ENCODE data around the gene METTL8. TPM values are rescaled to one million over a fixed set of nuclear protein-coding genes. Genes with fewer than 3 reads are reported as not detected.
"Not testable (repeated sequence)": the region's sequence is repeated elsewhere in the genome, so short reads cannot be mapped to it uniquely, and the experiment has no call there.

Gene METTL8
- total RNA-seq, 4 donors from 2014 or later, result 22.1 to 43.3 (median 31.5) TPM

GRCh38 chr2:171420728-171421563 lies 12.8 kb downstream of the METTL8 start:
- no peaks in the 10 kb centered on the region for H3K27me3 ChIP-seq
- H3K9me3 ChIP-seq, result peaks cover 0 to 4% (median 0%) of the 10 kb centered on the region in 4 donors
- TF ChIP-seq EP300 (IDR thresholded peaks at IDR 0.05) (no peak), POLR2A (IDR thresholded peaks at IDR 0.05; ENCODE audit: low read depth) (no peak), POLR2AphosphoS5 (IDR thresholded peaks at IDR 0.05) (no peak), CTCF (IDR thresholded peaks at IDR 0.05) (no peak)
- H3K4me3 ChIP-seq, result no peak overlapping the region
- no peak overlapping the region for H3K27ac ChIP-seq (replicated peaks in 1 of 4)
- H3K36me3 ChIP-seq, result no peaks in the 10 kb centered on the region
- H3K4me1 ChIP-seq, result peaks cover 0 to 10% (median 3%) of the 10 kb centered on the region in 4 donors
- no peak for DNase-seq (ENCODE audit: extremely low spot score)
- 91% methylated on average over 3 of the region's 3 CpGs for WGBS
- intact Hi-C loops (cut with DNase I), result no loop called here

GRCh38 chr2:171419333-171419732 lies 14.5 kb downstream of the METTL8 start:
- Histone ChIP-seq H3K36me3 (no peaks in the 10 kb centered on the region), H3K4me3 (no peak overlapping the region), H3K9me3 (peaks cover 0 to 4% (median 0%) of the 10 kb centered on the region in 4 donors), H3K27ac (replicated peaks in 1 of 4) (no peak overlapping the region), H3K4me1 (peaks cover 4 to 15% (median 9%) of the 10 kb centered on the region in 4 donors), H3K27me3 (no peaks in the 10 kb centered on the region)
- 96% methylated on average over 2 of the region's 2 CpGs for WGBS
- DNase-seq (ENCODE audit: extremely low spot score), result no peak
- intact Hi-C loops (cut with DNase I), result loop anchor here (5.0 to 10.0 kb wide), 2 partner anchors 145 to 257 kb away; partner anchors contain the start of gene TLK1
- no peak for TF ChIP-seq POLR2A (IDR thresholded peaks at IDR 0.05; ENCODE audit: low read depth)
- TF ChIP-seq CTCF (IDR thresholded peaks at IDR 0.05), result no peak
- no peak for TF ChIP-seq POLR2AphosphoS5 (IDR thresholded peaks at IDR 0.05)
- TF ChIP-seq EP300 (IDR thresholded peaks at IDR 0.05), result no peak

GRCh38 chr2:171416009-171416926 lies 17.5 kb downstream of the METTL8 start:
- no peaks in the 10 kb centered on the region for H3K36me3 ChIP-seq
- peak overlapping the region; percentile 56 to 72 (median 63) for H3K27ac ChIP-seq (replicated peaks in 1 of 4)
- H3K9me3 ChIP-seq, result no peaks in the 10 kb centered on the region
- intact Hi-C loops (cut with DNase I), result loop anchor here (2.0 to 10.0 kb wide), 3 partner anchors 141 to 443 kb away; partner anchors contain the start of gene TLK1
- no peaks in the 10 kb centered on the region for H3K27me3 ChIP-seq
- peak; percentile 93 for DNase-seq (ENCODE audit: extremely low spot score)
- 35% methylated on average over 7 of the region's 7 CpGs for WGBS
- peaks cover 4 to 30% (median 20%) of the 10 kb centered on the region in 4 donors for H3K4me1 ChIP-seq
- TF ChIP-seq POLR2AphosphoS5 (IDR thresholded peaks at IDR 0.05), result peak; percentile 55 to 78
- TF ChIP-seq EP300 (IDR thresholded peaks at IDR 0.05), result no peak
- peak; percentile 82 to 90 (median 86) for TF ChIP-seq CTCF (IDR thresholded peaks at IDR 0.05)
- TF ChIP-seq POLR2A (IDR thresholded peaks at IDR 0.05; ENCODE audit: low read depth), result no peak
- H3K4me3 ChIP-seq, result peak overlapping the region in 1 of 4 donors; percentile 10

- not testable (repeated sequence) for H3K9me3 ChIP-seq; DNase-seq (ENCODE audit: extremely low spot score); H3K27me3 ChIP-seq; H3K27ac ChIP-seq (replicated peaks in 1 of 4); H3K4me3 ChIP-seq; H3K36me3 ChIP-seq
- peaks cover 11 to 43% (median 32%) of the 10 kb centered on the region in 4 donors for H3K4me1 ChIP-seq
- 82% methylated on average over 4 of the region's 4 CpGs for WGBS
- intact Hi-C loops (cut with DNase I), result loop anchor here (5.0 to 10.0 kb wide), 2 partner anchors 140 to 252 kb away; partner anchors contain the start of gene TLK1
These were observed 19.1 kb downstream of the METTL8 start for GRCh38 chr2:171414645-171415044.

All from esophagus muscularis mucosa (tissue), 4 donors.